Esophagus squamous epithelium (tissue), 5 donors: ENCODE measurements around the gene SALL3. TPM values are rescaled to one million over a fixed set of nuclear protein-coding genes. Genes with fewer than 3 reads are reported as not detected.
A peak's percentile ranks its signal among the peaks of the same experiment; 100 is the strongest.

Experiments used
- DNase-seq: peaks from one replicate; lab custom pipeline; 2025; lab: John Stamatoyannopoulos, UW
- H3K27ac ChIP-seq, 4 donors: fragments of 200-600 bp; sonication (generic); one replicate each; pipeline ENCODE4 v1.5.1; 2016 to 2019; ENCODE audit warnings: mild to moderate bottlenecking in 1 of 4
- H3K27me3 ChIP-seq, 4 donors: fragments of 200-600 bp; sonication (generic); 1 replicate in 3 of 4; 2 replicates in 1 of 4; pipeline versions ENCODE4 v1.5.1 to v1.6.0; 2017 to 2021; ENCODE audit warnings: antibody characterized with exemption in 1 of 4
- H3K36me3 ChIP-seq, 3 donors: fragments of 200-600 bp; sonication (generic); one replicate each; pipeline ENCODE4 v1.5.1; 2016 to 2019
- H3K4me1 ChIP-seq, 3 donors: fragments of 200-600 bp; sonication (generic); one replicate each; pipeline ENCODE4 v1.5.1; 2017 to 2019
- H3K4me3 ChIP-seq, 4 donors: fragments of 200-600 bp; sonication (generic); 1 replicate in 3 of 4; 2 replicates in 1 of 4; pipeline ENCODE4 v1.5.1; 2016 to 2019; ENCODE audit warnings: mild to moderate bottlenecking in 2 of 4, moderate library complexity in 1 of 4
- H3K9me3 ChIP-seq, 3 donors: fragments of 200-600 bp; sonication (generic); one replicate each; pipeline ENCODE4 v1.5.1; 2016 to 2019
- CTCF ChIP-seq, 6 experiments: fragments of 450-650 bp in 4 of 6; fragments of 200-600 bp in 2 of 6; sonication (generic) in 2 of 6; IDR thresholded peaks; one replicate each; pipeline ENCODE4 v1.5.1; 2016 to 2019; ENCODE audit warnings: antibody characterized with exemption in 6 of 6, mild to moderate bottlenecking in 4 of 6, moderate library complexity in 4 of 6
- POLR2A ChIP-seq, 4 donors: fragments of 450-650 bp; IDR thresholded peaks; one replicate each; pipeline ENCODE4 v1.6.1; 2017; ENCODE audit warnings: antibody characterized with exemption in 4 of 4, mild to moderate bottlenecking in 4 of 4, moderate library complexity in 3 of 4
- WGBS, 2 donors: methylation state at CpG; one replicate each; pipeline ENCODE4 v1.1.5; 2018; 5-methylcytosine and 5-hydroxymethylcytosine counted together
- intact Hi-C: fragments of 100-400 bp; cut with DNase I; formaldehyde crosslinking; loops from one replicate; pipeline ENCODE4 v1.15.0; 2022
- total RNA-seq, 4 donors: library from RNA; depleted of rRNA; stranded (reverse); fragments of >200 nt; gene quantifications; one replicate each; pipeline ENCODE4 v1.1.0, GENCODE V29; 2016
- donor health status: DM: yes; HTN: yes; CAD: no.

Gene SALL3
- total RNA-seq, 4 donors from 2014 or later, result not detected

- no peak for DNase-seq
- intact Hi-C loops, result no loop called here
- no peaks in the 10 kb centered on the region for H3K9me3 ChIP-seq
- WGBS, 2 donors, result 79% methylated on average over 5 to 7 of the region's 16 CpGs
- H3K27me3 ChIP-seq, result peaks cover 20 to 91% (median 31%) of the 10 kb centered on the region in 4 donors
- H3K36me3 ChIP-seq, result no peaks in the 10 kb centered on the region
- peaks cover 9 to 19% (median 15%) of the 10 kb centered on the region in 3 donors for H3K4me1 ChIP-seq
- TF ChIP-seq POLR2A (IDR thresholded peaks at IDR 0.05), result no peak
- TF ChIP-seq CTCF (IDR thresholded peaks at IDR 0.05), result no peak
- H3K27ac ChIP-seq, result no peak overlapping the region
- H3K4me3 ChIP-seq, result no peak overlapping the region
These were observed 7.2 kb upstream of the SALL3 start for GRCh38 chr18:78972385-78972918.

GRCh38 chr18:78972930-78973331, 6.7 kb upstream of the SALL3 start:
- TF ChIP-seq CTCF (IDR thresholded peaks at IDR 0.05) (no peak), POLR2A (IDR thresholded peaks at IDR 0.05) (no peak)
- 54% methylated on average over 8 of the region's 31 CpGs; no CpG with 5 or more reads in 1 of the 2 donors for WGBS, 2 donors
- intact Hi-C loops, result no loop called here
- Histone ChIP-seq H3K27me3 (peaks cover 20 to 94% (median 33%) of the 10 kb centered on the region in 4 donors), H3K4me3 (no peak overlapping the region), H3K27ac (no peak overlapping the region), H3K4me1 (peaks cover 9 to 19% (median 15%) of the 10 kb centered on the region in 3 donors), H3K36me3 (no peaks in the 10 kb centered on the region), H3K9me3 (no peaks in the 10 kb centered on the region)
- no peak for DNase-seq

- intact Hi-C loops, result no loop called here
These were observed 6.1 kb upstream of the SALL3 start for GRCh38 chr18:78973357-78974083.

GRCh38 chr18:78974115-78974761, 5.4 kb upstream of the SALL3 start:
- 2% methylated on average over 9 of the region's 77 CpGs; no CpG with 5 or more reads in 1 of the 2 donors for WGBS, 2 donors
- Histone ChIP-seq H3K9me3 (no peaks in the 10 kb centered on the region), H3K4me1 (peaks cover 9 to 29% (median 21%) of the 10 kb centered on the region in 3 donors), H3K36me3 (no peaks in the 10 kb centered on the region), H3K4me3 (peak overlapping the region in 2 of 4 donors; percentile 23 to 27), H3K27me3 (peaks cover 20 to 99% (median 40%) of the 10 kb centered on the region in 4 donors), H3K27ac (no peak overlapping the region)
- no peak for TF ChIP-seq POLR2A (IDR thresholded peaks at IDR 0.05)
- no peak for TF ChIP-seq CTCF (IDR thresholded peaks at IDR 0.05)
- no peak for DNase-seq
- intact Hi-C loops, result no loop called here

More at GRCh38 chr18:78973357-78974083, 6.1 kb upstream of the SALL3 start:
- peaks cover 20 to 99% (median 37%) of the 10 kb centered on the region in 4 donors for H3K27me3 ChIP-seq
- H3K27ac ChIP-seq, result no peak overlapping the region
- peaks cover 9 to 22% (median 15%) of the 10 kb centered on the region in 3 donors for H3K4me1 ChIP-seq
- no CpG with 5 or more reads among the region's 82 CpGs for WGBS, 2 donors
- TF ChIP-seq CTCF (IDR thresholded peaks at IDR 0.05), result no peak
- TF ChIP-seq POLR2A (IDR thresholded peaks at IDR 0.05), result no peak
- H3K36me3 ChIP-seq, result no peaks in the 10 kb centered on the region
- H3K4me3 ChIP-seq, result peak overlapping the region in 2 of 4 donors; percentile 23 to 27
- DNase-seq, result no peak
- H3K9me3 ChIP-seq, result no peaks in the 10 kb centered on the region

- WGBS, 2 donors, result 6 to 12% methylated on average over 10 of the region's 10 CpGs
- Histone ChIP-seq H3K9me3 (no peaks in the 10 kb centered on the region), H3K4me3 (no peak overlapping the region), H3K27me3 (peaks cover 20 to 99% (median 41%) of the 10 kb centered on the region in 4 donors), H3K36me3 (no peaks in the 10 kb centered on the region), H3K27ac (no peak overlapping the region), H3K4me1 (peaks cover 9 to 33% (median 25%) of the 10 kb centered on the region in 3 donors)
- TF ChIP-seq POLR2A (IDR thresholded peaks at IDR 0.05) (no peak), CTCF (IDR thresholded peaks at IDR 0.05) (no peak)
- DNase-seq, result no peak
- intact Hi-C loops, result no loop called here
These were observed 4.3 kb upstream of the SALL3 start for GRCh38 chr18:78975292-78975691.
